ENCODE data around the gene ACBD4. TPM values are rescaled to one million over a fixed set of nuclear protein-coding genes. Genes with fewer than 3 reads are reported as not detected.

The ACBD4 gene, protein sequence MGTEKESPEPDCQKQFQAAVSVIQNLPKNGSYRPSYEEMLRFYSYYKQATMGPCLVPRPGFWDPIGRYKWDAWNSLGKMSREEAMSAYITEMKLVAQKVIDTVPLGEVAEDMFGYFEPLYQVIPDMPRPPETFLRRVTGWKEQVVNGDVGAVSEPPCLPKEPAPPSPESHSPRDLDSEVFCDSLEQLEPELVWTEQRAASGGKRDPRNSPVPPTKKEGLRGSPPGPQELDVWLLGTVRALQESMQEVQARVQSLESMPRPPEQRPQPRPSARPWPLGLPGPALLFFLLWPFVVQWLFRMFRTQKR
- total RNA-seq (2014; rRNA removed; shearing (Covaris generic)), result 12.0 and 12.3 TPM in 2 replicates
- polyA plus RNA-seq (2014; cell fraction: nucleus; rRNA removed), result 42.4 and 51.4 TPM in 2 replicates

DNA sequence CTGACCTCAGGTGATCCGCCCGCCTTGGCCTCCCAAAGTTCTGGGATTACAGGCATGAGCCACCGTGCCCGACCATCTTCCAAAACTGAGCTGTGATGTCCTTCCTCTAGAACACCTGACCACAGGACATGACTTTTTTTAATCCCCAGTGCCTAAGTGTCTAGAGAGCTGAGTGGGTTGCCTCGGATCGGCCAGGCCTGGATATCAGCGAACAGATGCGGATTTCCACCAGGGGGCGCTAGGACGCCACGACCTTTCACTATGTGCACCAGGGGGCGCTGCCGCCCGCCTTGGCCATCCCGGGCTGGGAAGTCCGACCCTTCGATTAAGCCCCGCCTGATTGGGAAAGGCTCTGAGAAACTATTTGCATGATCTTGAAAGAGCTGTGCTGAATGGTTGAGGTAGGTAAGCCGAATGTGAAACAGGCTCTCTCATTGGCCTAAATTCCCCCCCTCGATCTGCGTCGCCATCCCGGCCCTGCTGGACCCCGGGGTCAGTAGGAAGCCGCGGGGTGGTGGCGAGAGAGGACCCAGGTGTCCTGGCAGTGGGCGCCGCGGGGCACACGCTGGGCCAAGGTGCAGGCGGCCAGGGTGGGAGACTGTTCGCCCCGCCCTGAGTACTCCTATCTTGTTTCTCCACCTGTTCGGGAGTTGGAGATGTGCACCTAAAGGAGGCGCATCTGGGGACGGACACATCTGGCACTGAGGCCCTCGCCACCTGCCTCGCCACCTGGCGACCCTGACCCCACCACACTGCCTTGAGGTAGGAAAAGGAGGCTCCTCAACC, at the start of gene ACBD4:
Gene ACBD4, plus strand, starts transcription at position 496 of the 786 bp plus-strand sequence. CDS start 458 bp downstream, outside the sequence.
- DNase-seq (ENCODE audit: extremely low read depth, low read depth), result peak; percentile 98

DNA sequence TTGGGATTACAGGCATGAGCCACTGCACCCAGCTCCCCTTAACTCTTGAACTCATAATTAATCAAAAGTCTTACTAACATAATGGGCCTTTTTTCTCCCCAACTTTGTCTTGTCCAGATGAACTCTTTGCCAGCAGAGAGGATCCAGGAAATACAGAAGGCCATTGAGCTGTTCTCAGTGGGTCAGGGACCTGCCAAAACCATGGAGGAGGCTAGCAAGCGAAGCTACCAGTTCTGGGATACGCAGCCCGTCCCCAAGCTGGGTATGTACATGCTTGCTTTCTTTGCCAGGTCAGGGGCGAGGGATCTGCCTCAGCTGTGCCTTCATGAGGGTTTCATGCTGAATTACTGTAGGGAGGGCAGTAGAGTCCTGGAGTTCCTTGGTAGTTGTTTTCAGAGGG, 49.1 kb upstream of the ACBD4 start:
- DNase-seq (ENCODE audit: extremely low read depth, low read depth), result no peak

DNA sequence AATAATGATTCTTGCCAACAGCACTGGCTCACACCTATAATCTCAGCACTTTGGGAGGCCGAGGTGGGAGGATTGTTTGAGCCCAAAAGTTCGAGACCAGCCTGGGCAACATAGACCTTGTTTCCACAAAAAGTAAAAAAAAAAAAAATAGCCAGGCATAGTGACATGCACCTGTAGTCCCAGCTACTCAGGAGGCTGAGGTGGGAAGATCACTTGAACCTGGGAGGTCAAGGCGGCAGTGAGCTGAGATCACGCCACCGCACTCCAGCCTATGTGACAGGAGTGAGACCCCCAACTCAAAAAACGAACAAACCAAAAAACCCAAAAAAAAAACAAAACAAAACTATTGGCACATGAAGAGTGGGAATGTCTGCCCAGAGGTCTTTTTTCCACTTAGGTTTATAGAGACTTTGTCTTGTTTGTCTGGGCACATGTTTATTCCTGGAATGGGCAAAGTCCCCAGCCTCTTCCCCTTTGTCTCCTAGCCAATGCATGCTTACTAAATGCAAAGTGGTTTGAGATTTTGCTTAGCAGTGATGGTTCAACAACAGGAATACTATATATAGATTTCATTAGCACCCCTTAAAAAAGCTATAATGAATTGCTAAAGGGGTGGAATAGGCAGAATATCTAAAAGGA, 48.5 kb upstream of the ACBD4 start:
- no peak for DNase-seq (ENCODE audit: extremely low read depth, low read depth)

DNA sequence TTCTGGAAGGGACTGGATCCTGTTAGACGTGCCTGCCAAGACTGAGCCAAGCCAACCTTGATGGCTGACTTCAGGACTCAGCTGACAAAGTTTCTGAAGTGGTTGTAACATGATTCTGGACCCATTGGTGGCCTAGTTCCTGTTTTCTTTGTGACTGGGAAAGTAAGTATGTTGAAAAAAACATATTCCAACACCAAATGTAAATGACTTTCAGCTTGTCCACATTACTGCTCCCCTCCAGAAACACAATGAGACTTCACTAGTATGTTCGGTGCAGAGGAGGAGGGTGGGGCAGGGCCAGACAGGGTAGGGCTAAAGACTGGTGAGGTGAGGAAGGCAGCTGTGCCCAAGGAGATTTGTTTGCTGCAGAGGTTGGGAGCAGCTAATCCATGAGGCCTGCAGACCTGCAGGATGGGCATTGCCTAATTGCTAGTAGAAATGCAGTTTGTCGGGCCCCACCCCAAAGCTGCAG, 47.9 kb upstream of the ACBD4 start:
- DNase-seq (ENCODE audit: extremely low read depth, low read depth), result no peak

DNA sequence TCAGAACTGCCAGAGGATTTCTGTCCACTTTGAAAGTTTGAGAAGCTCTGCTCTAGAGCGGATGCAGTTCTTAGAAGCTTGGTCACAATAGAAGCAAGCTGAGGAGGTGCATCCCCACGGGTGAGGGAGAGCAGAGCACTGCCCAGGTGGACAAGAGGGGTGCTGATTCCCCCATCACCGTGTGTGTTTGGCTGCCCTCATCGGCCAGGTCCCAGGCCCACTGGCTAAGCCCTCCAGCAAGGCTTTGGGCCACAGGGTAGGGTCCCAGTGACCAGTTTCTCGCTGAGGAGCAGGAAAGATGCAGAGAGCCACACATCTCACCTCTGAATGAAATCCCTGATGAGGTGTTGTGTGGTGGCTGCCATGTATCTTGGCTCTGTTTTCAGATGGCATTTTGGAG, 47.5 kb upstream of the ACBD4 start:
- DNase-seq (ENCODE audit: extremely low read depth, low read depth), result no peak

DNA sequence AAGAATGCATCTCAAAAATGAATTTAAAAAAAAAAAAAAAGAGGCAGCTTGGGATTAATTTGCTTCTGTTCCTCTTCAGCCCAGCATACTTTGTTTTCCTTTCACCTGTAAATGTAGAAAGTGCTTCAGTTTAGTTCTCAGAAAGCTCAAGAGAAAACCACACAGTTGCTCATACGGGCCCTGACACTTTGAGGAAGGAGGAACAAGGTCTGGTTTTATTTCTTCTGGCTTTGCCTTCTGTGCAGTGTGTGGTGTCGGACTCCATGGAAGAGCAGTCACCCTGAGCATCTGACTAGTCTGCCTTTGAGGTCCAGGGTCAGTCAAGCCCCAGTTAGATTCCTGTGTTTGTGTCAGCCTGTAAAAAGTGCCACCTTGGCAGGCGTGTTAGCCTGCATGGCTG, 46.7 kb upstream of the ACBD4 start:
- DNase-seq (ENCODE audit: extremely low read depth, low read depth), result no peak

DNA sequence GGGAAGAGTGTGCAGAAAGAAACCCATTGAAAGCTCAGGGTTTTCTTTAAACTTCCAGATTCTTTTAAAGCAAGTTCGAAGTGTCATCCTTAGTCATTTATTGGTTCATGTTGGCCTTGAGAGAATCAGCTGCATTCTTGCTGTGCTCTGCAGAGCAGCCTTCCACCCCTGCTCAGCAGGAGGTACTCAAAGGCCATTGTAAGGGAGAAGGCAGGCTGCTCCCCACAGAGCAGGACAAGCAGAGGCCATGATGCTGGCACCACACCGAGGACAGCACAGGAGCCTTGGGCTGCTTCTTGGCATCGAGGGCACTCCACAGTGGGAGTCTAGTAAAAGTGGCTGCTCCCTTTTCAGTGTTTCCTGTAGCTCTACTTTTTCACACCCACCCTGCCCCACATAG, 44.8 kb upstream of the ACBD4 start:
- DNase-seq (ENCODE audit: extremely low read depth, low read depth), result no peak

DNA sequence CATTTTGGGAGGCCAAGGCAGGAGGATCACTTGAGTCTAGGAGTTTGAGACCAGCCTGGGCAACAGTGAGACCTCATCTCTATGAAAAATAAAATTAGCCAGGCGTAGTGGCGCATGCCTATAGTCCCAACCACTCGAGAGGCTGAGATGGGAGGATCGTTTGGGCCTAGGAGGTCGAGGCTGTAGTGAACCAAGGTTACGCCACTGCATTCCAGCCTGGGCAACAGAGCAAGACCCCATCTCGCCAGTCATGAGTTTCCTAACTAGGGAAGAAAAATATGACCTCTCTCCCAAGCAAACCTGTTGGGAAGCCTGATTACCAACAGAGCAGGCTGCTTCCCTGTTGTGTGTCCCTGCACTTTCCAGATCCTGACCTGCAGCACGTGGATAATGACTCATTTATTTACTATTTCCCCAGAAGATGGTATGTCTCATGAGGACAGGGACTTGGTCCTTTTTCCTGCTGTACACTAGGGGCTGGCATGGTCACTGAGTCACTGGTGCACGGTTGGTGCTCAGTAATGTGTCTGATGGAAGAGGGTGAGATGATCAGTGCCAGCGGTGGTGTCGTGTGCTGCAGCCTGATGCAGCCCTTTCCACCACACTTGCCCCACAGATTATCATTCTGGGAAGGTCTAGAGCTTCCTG, 43.6 kb upstream of the ACBD4 start:
- no peak for DNase-seq (ENCODE audit: extremely low read depth, low read depth)

DNA sequence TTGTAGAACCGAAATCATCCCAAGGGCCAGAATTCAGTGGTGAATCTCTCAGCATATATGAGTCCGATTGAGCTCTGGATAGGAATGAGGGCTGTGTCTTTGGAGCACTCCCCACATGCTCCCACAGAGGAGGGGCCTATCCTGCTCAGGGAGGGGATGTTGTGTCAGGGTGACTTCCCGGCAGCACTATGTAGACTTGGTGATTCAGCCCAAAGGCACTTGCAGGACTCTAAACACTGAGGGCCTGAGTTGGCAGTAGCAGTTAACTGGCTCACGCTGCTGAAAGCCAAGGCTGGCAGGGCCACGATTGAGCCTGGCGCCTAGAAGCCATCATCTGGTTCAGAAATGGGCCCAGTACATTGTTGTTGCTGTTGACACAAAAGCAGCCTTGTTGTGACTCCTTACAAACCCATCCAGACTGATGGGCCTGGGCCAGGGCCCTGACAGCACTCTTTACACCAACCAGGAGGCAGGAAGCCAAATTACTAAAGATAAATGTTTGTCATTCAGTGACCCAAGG, 42.5 kb upstream of the ACBD4 start:
- peak; percentile 79 for DNase-seq (ENCODE audit: extremely low read depth, low read depth)

DNA sequence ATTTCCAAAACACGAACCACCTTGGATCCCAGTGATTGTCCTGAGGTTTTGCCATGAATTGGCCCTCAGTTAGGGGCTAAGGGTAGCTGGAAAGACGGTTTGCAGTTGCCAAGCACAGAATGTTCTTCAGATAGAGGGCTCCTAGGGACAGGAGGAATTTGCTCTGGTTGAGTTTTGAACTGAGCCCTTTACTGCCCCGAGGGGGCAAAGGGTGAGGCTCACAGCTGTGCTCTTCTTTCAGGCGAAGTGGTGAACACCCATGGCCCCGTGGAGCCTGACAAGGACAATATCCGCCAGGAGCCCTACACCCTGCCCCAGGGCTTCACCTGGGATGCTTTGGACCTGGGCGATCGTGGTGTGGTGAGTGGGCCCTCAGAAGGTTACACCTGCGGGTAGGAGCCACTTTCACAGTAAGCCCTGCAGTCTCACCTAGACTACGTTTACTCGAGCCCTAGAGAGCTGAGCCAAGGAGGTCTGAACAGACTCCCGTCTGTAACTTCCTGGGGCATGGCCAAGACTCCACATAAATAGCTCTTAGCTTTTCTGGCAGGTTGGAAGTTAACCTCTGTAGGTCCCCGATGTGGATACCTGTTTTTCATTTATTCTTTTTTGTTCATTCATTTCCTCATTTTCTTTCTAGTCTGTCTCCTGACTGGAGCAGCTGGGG, 41.9 kb upstream of the ACBD4 start:
- DNase-seq (ENCODE audit: extremely low read depth, low read depth), result no peak

DNA sequence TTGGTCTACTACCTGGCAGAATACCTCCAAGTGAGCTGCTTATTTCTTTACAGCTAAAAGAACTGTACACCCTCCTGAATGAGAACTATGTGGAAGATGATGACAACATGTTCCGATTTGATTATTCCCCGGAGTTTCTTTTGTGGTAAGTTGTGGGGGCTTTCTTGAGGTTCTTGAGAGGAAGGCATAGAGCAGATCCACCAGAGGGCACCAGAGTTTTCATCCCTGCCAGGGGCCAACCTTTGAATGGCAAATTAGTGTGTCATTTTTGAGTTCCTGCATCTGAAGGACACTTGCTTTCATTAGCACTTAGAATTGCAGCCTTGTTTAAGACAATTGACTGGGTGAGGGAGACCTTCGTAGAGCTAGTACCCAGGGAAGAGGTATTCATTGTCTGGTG, 39.3 kb upstream of the ACBD4 start:
- DNase-seq (ENCODE audit: extremely low read depth, low read depth), result no peak

DNA sequence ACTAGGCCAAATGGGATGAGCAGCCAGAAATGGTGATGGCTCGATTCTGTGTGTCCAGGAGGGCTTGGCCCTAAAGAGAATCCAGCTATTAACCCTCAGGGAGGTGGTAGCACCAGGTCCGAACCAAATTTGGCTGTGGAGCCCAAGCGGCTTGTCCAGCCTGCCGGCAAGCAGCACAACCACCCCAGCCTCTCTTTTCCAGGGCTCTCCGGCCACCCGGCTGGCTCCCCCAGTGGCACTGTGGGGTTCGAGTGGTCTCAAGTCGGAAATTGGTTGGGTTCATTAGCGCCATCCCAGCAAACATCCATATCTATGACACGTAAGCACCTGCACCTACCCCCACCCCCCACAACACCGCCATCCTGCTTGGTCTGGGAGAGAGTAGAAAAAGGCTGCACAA, 38.6 kb upstream of the ACBD4 start:
- no peak for DNase-seq (ENCODE audit: extremely low read depth, low read depth)

DNA sequence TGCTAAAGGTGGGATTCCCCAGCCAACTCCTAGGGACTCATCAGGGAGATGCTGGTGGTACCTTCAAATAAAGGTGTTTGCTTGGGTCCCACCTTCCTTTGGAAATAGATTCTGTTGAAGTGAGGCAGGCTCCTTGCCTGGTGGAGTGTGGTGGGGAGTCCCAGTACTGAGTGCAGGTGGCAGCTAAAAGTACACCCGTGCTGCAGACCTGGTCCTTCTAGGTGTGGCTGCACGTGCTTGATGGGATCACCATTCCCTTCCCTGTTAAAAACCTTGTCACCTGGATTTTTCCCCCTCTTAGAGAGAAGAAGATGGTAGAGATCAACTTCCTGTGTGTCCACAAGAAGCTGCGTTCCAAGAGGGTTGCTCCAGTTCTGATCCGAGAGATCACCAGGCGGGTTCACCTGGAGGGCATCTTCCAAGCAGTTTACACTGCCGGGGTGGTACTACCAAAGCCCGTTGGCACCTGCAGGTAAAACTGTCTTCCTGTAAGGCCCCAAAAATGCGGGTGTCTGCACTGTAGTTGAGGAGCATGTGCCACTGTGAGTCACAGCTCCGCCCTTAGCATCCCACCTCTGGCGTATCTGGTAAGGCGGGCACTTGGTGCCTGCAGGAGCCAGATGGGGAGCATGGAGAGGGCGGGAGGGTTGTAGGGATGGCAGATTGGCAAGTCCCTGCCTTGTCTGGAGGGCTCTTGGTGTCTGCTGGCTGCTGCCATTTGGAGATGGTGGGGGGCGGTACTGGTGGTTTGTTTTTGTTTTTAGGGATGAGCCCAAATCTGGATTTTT, 37.2 kb upstream of the ACBD4 start:
- DNase-seq (ENCODE audit: extremely low read depth, low read depth), result no peak

DNA sequence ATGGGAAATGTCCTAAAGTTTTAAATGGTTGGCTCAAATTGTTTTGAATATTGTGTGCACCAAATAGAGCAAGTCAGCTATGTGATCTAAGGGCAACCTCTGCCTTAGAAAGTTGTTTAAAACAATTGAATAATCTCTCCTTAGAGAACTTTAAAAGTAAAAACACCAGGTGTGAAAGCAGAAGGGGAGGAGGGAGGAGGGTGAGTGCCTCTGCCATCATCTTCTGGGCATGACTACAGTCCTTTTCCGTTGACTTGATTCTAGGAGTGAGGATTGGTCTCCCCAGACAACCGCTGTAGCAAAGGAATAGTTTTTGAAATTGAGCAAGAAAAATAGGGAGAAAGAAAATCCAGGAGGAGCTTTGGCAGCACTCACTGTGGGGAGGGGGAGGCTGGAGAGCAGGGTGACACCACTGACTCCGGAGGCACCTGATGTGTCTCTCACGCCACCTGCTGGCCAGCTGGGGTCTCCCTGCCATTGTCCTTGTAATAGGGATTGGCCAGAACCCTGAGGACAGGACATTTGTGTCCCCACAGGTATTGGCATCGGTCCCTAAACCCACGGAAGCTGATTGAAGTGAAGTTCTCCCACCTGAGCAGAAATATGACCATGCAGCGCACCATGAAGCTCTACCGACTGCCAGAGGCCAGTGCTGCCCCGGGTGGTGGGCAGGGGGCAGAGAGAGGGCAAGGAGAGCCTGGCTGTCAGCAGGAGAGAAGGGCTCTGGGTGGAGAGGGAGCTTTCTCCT, 36.4 kb upstream of the ACBD4 start:
- DNase-seq (ENCODE audit: extremely low read depth, low read depth), result peak; percentile 86

DNA sequence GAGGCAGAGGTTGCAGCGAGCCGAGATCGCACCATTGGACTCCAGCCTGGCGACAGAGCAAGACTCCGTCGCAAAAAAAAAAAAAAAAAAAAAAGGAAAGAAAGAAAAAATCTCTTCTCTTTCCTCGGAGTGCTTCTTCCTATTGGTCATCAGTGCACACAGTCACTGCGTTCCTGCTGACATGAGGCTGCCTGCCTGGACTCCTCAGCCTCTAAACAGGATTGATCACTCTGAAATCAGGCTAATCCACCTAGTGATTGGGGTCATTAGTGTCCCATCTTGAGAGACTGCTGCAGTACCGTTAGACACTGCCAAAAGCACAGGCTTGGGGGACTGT, 34.0 kb upstream of the ACBD4 start:
- DNase-seq (ENCODE audit: extremely low read depth, low read depth), result no peak

DNA sequence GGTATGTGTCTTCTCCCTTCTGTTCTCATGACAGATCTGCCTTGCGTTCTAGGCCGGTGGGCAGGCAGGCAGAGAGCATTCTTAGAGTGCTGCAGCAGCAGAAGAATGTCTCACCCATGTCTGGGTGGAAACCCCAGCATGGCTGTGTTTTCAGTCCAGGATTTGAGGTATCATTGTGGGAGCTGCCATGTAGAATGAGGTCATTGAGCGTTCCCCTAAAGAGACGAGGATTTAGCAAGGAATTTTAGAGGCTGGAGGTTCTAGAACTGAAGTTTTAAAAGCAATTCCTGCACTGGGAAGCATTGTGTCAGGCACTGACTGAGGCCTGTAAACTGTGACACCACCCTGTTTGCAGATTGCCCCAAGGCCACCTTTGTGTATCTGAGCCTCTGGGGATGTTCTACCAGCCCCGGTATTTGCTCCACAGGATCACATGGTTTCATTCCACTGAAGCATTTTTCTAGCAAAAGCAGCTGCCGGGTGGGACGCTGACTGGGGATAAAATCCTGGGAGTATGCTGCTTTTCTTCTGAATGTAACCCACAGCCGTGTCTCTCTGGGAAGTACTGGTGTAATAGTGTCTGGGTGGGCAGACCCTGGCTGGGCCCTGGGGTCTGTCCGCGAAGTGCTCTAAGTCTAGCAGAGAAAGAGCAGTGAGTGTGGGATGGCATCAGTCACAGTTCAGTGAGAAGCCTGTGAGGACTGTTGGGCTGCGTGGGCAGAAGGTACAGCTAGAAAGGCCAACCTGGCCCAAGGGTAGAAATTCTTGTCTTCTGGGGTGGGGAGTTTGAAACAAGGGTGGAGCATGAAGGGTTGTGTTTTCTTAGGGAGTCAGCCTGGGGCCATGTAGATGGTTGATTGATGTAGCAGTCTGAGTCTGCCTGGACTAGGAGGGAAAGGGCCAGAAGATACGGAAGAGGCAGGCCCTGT, 33.3 kb upstream of the ACBD4 start:
- DNase-seq (ENCODE audit: extremely low read depth, low read depth), result no peak

DNA sequence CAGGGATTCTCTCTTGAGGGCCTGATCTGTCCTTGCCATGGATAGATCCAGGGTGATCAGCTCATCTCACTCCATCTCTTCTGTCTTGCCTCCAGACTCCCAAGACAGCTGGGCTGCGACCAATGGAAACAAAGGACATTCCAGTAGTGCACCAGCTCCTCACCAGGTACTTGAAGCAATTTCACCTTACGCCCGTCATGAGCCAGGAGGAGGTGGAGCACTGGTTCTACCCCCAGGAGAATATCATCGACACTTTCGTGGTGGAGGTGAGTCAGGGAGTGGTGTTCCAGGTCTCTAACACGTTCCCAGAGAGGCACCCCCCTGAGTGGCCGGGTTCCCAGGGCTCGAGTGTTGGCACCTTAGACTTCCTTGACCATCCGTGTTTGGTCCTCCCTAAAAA, 32.6 kb upstream of the ACBD4 start:
- no peak for DNase-seq (ENCODE audit: extremely low read depth, low read depth)

Data from NCI-H460 (cell line).